ENCODE results near the gene NGEF. TPM values are rescaled to one million over a fixed set of nuclear protein-coding genes. Genes with fewer than 3 reads are reported as not detected.

The NGEF gene
- total RNA-seq, 2 experiments from 2014 or later, result not detected

DNA sequence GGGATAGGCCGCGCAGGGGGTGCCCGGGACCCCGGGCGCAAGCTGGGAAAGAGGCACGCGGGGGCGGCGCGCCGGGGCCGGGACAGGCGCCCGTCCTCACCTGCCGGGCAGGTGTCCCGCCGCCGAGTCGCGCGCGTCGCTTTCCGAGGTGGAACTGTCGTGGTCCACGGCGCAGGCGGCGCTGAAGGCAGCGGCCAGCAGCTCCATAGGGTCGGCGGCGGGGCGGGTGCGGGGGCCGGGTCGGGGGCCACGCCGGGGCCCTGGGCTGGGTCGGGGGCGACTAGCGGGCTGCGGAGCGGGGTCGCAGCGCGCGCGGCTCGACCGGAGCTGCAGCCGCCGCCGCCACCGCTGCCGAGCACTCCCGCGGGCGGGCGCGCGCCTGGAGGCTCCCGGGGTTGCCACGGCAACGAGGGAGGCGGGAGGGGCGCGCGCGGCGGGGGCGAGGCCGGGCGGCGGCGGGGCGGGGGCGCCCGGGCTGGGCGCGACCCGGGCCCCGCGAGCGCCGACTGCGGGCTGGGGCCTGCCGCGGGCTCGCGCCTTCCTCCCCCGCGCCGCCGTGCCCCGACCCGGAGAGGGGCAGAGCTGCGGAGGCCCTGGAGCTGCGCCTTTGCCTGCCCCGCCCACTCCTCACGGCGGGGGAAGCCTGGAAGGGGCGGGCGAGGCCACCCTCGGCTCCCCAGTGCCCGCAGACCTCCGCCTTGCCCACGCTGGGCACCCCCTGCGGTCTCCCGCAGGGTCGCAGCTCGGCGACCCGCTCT, 85.1 kb downstream of the NGEF start:
- Mint-ChIP-seq H3K4me3 (no peak overlapping the region), H3K4me1 (ENCODE audit: low read depth) (peaks cover 6% of the 10 kb centered on the region), H3K9me3 (ENCODE audit: insufficient read depth) (no peaks in the 10 kb centered on the region), H3K27me3 (ENCODE audit: low read depth) (peaks cover 58% of the 10 kb centered on the region), H3K27ac (no peak overlapping the region), H3K36me3 (ENCODE audit: low read depth) (no peaks in the 10 kb centered on the region)
- CTCF ChIA-PET, result interaction anchor here (0.9 kb wide), 1 partner anchor 125 kb away, joined by 3 read pairs; no protein-coding TSS in a partner anchor
- DNase-seq (no peak), ATAC-seq (peak; percentile 50)
- POLR2A ChIA-PET, result no interaction called here

- ChIA-PET POLR2A (no interaction called here), CTCF (no interaction called here)
- H3K4me1 Mint-ChIP-seq (ENCODE audit: low read depth), result peaks cover 6% of the 10 kb centered on the region
- peaks cover 55% of the 10 kb centered on the region for H3K27me3 Mint-ChIP-seq (ENCODE audit: low read depth)
- H3K36me3 Mint-ChIP-seq (ENCODE audit: low read depth), result no peaks in the 10 kb centered on the region
- ATAC-seq (no peak), DNase-seq (no peak)
- H3K9me3 Mint-ChIP-seq (ENCODE audit: insufficient read depth), result no peaks in the 10 kb centered on the region
- H3K4me3 Mint-ChIP-seq, result peak overlapping the region; percentile 53
- H3K27ac Mint-ChIP-seq, result no peak overlapping the region
Observed at GRCh38 chr2:232927032-232927792, 85.8 kb downstream of the NGEF start.

- DNase-seq, result no peak
- Mint-ChIP-seq H3K9me3 (ENCODE audit: insufficient read depth) (no peaks in the 10 kb centered on the region), H3K4me1 (ENCODE audit: low read depth) (peaks cover 6% of the 10 kb centered on the region), H3K4me3 (peak overlapping the region; percentile 53), H3K36me3 (ENCODE audit: low read depth) (no peaks in the 10 kb centered on the region), H3K27ac (no peak overlapping the region), H3K27me3 (ENCODE audit: low read depth) (peaks cover 51% of the 10 kb centered on the region)
- POLR2A ChIA-PET, result no interaction called here
- ATAC-seq, result no peak
- CTCF ChIA-PET, result no interaction called here
Observed at GRCh38 chr2:232926431-232926939, 86.6 kb downstream of the NGEF start.

DNA sequence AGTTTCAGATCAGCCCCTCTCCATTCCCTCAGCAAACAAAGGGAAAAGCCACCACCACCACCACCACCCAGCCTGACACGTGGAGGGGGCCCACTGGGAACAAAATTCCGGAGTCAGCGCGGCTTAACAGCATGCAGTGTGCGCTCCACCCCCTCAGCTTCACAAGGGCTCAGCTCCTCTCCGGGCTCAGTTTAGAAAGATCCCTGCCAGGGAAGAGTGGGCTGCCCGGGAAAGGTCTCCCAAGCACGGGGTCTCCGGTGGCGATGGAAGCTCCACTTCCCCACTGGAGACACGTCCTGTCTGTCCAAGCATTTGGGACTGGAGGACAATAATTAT, 87.3 kb downstream of the NGEF start:
- CTCF ChIA-PET, result no interaction called here
- Mint-ChIP-seq H3K9me3 (ENCODE audit: insufficient read depth) (no peaks in the 10 kb centered on the region), H3K4me3 (no peak overlapping the region), H3K27me3 (ENCODE audit: low read depth) (peaks cover 45% of the 10 kb centered on the region), H3K4me1 (ENCODE audit: low read depth) (peaks cover 6% of the 10 kb centered on the region), H3K36me3 (ENCODE audit: low read depth) (no peaks in the 10 kb centered on the region), H3K27ac (no peak overlapping the region)
- POLR2A ChIA-PET, result interaction anchor here (1.2 kb wide), 1 partner anchor 285 kb away, joined by 3 read pairs; no protein-coding TSS in a partner anchor
- DNase-seq (no peak), ATAC-seq (no peak)

- ChIA-PET POLR2A (interaction anchor here (1.2 kb wide), 1 partner anchor 284 kb away, joined by 3 read pairs; no protein-coding TSS in a partner anchor), CTCF (no interaction called here)
- ATAC-seq (no peak), DNase-seq (no peak)
- H3K27ac Mint-ChIP-seq, result no peak overlapping the region
- H3K36me3 Mint-ChIP-seq (ENCODE audit: low read depth), result no peaks in the 10 kb centered on the region
- no peak overlapping the region for H3K4me3 Mint-ChIP-seq
- peaks cover 6% of the 10 kb centered on the region for H3K4me1 Mint-ChIP-seq (ENCODE audit: low read depth)
- H3K9me3 Mint-ChIP-seq (ENCODE audit: insufficient read depth), result no peaks in the 10 kb centered on the region
- H3K27me3 Mint-ChIP-seq (ENCODE audit: low read depth), result peaks cover 44% of the 10 kb centered on the region
Observed at GRCh38 chr2:232925153-232925820, 87.8 kb downstream of the NGEF start.

- no peaks in the 10 kb centered on the region for H3K9me3 Mint-ChIP-seq (ENCODE audit: insufficient read depth)
- ChIA-PET POLR2A (no interaction called here), CTCF (no interaction called here)
- peaks cover 43% of the 10 kb centered on the region for H3K27me3 Mint-ChIP-seq (ENCODE audit: low read depth)
- H3K4me3 Mint-ChIP-seq, result no peak overlapping the region
- peaks cover 6% of the 10 kb centered on the region for H3K4me1 Mint-ChIP-seq (ENCODE audit: low read depth)
- no peak overlapping the region for H3K27ac Mint-ChIP-seq
- no peaks in the 10 kb centered on the region for H3K36me3 Mint-ChIP-seq (ENCODE audit: low read depth)
- no peak for DNase-seq
- ATAC-seq, result no peak
Observed at GRCh38 chr2:232924433-232924832, 88.6 kb downstream of the NGEF start.

DNA sequence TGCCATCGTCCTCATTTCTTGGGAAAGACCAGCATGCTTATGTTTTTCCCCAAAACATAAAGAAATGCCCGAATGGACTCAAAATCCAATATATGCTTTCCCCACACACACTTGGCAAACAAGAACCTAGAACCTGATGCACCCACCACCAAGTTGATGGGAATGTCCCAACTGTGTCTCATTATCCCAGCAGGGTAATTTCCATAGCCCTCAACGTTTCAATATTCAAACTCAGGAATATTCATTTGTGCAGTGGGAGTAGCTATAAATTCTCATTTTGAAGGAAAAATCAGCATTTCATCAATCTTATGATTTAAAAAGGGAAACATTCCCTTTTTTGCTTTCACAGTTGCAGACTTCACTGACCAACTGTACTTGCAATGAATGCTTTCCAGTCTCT, 92.3 kb downstream of the NGEF start:
- Mint-ChIP-seq H3K9me3 (ENCODE audit: insufficient read depth) (no peaks in the 10 kb centered on the region), H3K4me3 (no peak overlapping the region), H3K27me3 (ENCODE audit: low read depth) (peaks cover 39% of the 10 kb centered on the region), H3K36me3 (ENCODE audit: low read depth) (no peaks in the 10 kb centered on the region), H3K27ac (no peak overlapping the region), H3K4me1 (ENCODE audit: low read depth) (no peaks in the 10 kb centered on the region)
- ChIA-PET POLR2A (no interaction called here), CTCF (no interaction called here)
- no peak for DNase-seq
- ATAC-seq, result no peak

DNA sequence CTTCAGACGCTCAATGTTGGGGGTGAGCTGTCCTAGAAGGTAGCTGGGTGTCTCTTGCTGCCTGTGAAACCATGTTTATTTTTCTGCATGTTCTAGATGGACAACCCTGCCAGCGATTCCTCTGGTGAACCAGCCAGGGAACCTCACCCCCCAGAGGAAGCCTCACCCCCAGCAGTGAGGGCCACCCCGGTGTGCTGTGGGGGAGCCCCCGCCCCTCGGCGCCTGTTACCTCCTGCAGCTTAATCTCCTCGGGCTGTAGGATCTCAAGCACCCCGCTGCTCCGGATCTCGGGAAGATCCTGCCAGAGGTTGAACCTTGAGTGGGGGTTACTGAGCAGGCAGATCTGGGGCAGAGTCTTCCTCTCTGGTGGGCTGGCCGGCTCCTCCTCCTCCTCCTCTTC, 93.0 kb downstream of the NGEF start:
- Mint-ChIP-seq H3K9me3 (ENCODE audit: insufficient read depth) (no peaks in the 10 kb centered on the region), H3K4me3 (no peak overlapping the region), H3K36me3 (ENCODE audit: low read depth) (no peaks in the 10 kb centered on the region), H3K27ac (no peak overlapping the region), H3K27me3 (ENCODE audit: low read depth) (peaks cover 32% of the 10 kb centered on the region), H3K4me1 (ENCODE audit: low read depth) (no peaks in the 10 kb centered on the region)
- ATAC-seq, result no peak
- DNase-seq, result no peak
- POLR2A ChIA-PET, result no interaction called here
- CTCF ChIA-PET, result no interaction called here

DNA sequence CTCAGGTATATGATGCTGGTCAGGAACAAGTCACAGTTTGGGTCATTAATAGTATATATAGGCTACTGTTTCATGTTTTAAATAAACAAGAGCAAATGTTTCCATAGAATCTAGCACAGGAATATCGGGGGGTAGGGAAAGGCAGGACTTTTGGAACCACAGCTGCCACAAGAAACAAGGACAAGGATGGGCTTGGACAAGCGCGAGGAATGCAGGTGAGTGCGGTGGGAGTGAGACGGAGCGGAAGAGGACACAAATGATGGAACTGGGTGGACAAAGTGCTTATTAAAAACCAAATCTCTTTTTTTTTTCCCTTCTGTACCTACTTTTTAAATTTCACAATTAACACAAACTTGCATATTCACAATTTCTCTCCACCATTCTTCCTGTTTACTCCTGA, 93.9 kb downstream of the NGEF start:
- H3K4me3 Mint-ChIP-seq, result no peak overlapping the region
- H3K36me3 Mint-ChIP-seq (ENCODE audit: low read depth), result no peaks in the 10 kb centered on the region
- H3K9me3 Mint-ChIP-seq (ENCODE audit: insufficient read depth), result no peaks in the 10 kb centered on the region
- CTCF ChIA-PET, result no interaction called here
- POLR2A ChIA-PET, result no interaction called here
- ATAC-seq (no peak), DNase-seq (no peak)
- H3K27me3 Mint-ChIP-seq (ENCODE audit: low read depth), result peaks cover 24% of the 10 kb centered on the region
- H3K27ac Mint-ChIP-seq, result no peak overlapping the region
- H3K4me1 Mint-ChIP-seq (ENCODE audit: low read depth), result no peaks in the 10 kb centered on the region

DNA sequence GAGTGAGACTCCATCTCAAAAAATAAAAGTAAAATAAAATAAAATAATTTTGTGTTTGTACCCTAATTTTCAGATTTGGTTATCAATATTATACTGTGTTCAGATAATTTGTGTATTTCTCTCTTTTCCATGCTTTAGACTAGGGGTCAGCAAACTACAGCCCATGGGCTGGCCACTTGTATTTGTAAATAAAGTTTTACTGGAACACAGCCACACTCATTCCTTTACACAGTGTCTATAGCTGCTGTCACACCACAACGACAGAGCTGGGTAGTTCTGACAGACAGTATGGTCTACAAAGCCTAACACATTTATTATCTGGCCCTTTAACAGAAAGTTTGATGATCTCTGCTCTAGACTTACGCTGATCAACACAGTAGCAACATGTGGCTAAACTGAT, 99.2 kb downstream of the NGEF start:
- Mint-ChIP-seq H3K9me3 (ENCODE audit: insufficient read depth) (peaks cover 16% of the 10 kb centered on the region), H3K4me3 (no peak overlapping the region), H3K4me1 (ENCODE audit: low read depth) (no peaks in the 10 kb centered on the region), H3K36me3 (ENCODE audit: low read depth) (no peaks in the 10 kb centered on the region), H3K27ac (no peak overlapping the region), H3K27me3 (ENCODE audit: low read depth) (peaks cover 44% of the 10 kb centered on the region)
- POLR2A ChIA-PET, result no interaction called here
- no peak for ATAC-seq
- CTCF ChIA-PET, result no interaction called here
- DNase-seq, result no peak

- Mint-ChIP-seq H3K4me3 (no peak overlapping the region), H3K27ac (no peak overlapping the region), H3K9me3 (ENCODE audit: insufficient read depth) (peaks cover 16% of the 10 kb centered on the region), H3K27me3 (ENCODE audit: low read depth) (peaks cover 42% of the 10 kb centered on the region), H3K4me1 (ENCODE audit: low read depth) (no peaks in the 10 kb centered on the region), H3K36me3 (ENCODE audit: low read depth) (no peaks in the 10 kb centered on the region)
- ATAC-seq (no peak), DNase-seq (no peak)
- POLR2A ChIA-PET, result no interaction called here
- CTCF ChIA-PET, result no interaction called here
Observed at GRCh38 chr2:232911712-232912277, 101.3 kb downstream of the NGEF start.

DNA sequence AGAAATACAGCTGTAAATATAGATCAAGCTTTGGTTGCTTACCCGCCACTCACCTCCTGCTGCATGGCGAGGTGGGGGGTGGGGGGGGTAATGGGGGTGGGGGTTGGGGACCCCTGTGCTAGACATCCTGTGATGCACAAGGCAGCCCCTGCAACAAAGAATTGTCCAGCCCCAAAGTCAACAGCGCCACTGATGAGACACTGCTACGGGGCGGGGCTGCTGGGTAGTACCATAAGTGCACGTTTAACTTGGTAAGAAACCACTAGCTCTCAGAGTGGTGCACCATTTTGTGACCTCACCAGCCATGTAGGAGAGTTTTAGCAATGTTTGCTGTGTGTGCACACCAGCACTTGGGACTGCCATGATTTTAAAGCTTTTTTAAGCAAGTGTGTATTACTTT, 102.7 kb downstream of the NGEF start:
- ChIA-PET CTCF (no interaction called here), POLR2A (no interaction called here)
- no peak for ATAC-seq
- Mint-ChIP-seq H3K27ac (no peak overlapping the region), H3K4me1 (ENCODE audit: low read depth) (no peaks in the 10 kb centered on the region), H3K27me3 (ENCODE audit: low read depth) (peaks cover 37% of the 10 kb centered on the region), H3K9me3 (ENCODE audit: insufficient read depth) (peaks cover 16% of the 10 kb centered on the region), H3K36me3 (ENCODE audit: low read depth) (no peaks in the 10 kb centered on the region), H3K4me3 (no peak overlapping the region)
- no peak for DNase-seq
